ENCODE results near the gene LARGE1.

LARGE1 gene

GRCh38 chr22:33909911-33910310 lies 10.4 kb downstream of the LARGE1 start:
- DNase-seq: no peak

GRCh38 chr22:33909075-33909458 lies 11.2 kb downstream of the LARGE1 start:
- DNase-seq: no peak

GRCh38 chr22:33908171-33909074 lies 11.9 kb downstream of the LARGE1 start:
- no peak for DNase-seq

- no peak for DNase-seq
Observed at GRCh38 chr22:33906954-33907353, 13.3 kb downstream of the LARGE1 start.

- DNase-seq: no peak
Observed at GRCh38 chr22:33906475-33906874, 13.8 kb downstream of the LARGE1 start.

GRCh38 chr22:33903012-33903411 lies 17.3 kb downstream of the LARGE1 start:
- no peak for DNase-seq

GRCh38 chr22:33902073-33902472 lies 18.2 kb downstream of the LARGE1 start:
- DNase-seq: no peak

GRCh38 chr22:33898121-33898520 lies 22.2 kb downstream of the LARGE1 start:
- no peak for DNase-seq

- DNase-seq: no peak
Observed at GRCh38 chr22:33897448-33897835, 22.8 kb downstream of the LARGE1 start.

GRCh38 chr22:33896575-33897447 lies 23.5 kb downstream of the LARGE1 start:
- DNase-seq: no peak

GRCh38 chr22:33896154-33896553 lies 24.1 kb downstream of the LARGE1 start:
- DNase-seq: no peak

GRCh38 chr22:33895444-33895843 lies 24.8 kb downstream of the LARGE1 start:
- DNase-seq: no peak

- no peak for DNase-seq
Observed at GRCh38 chr22:33894515-33894914, 25.8 kb downstream of the LARGE1 start.

- DNase-seq: no peak
Observed at GRCh38 chr22:33894036-33894435, 26.2 kb downstream of the LARGE1 start.

GRCh38 chr22:33893512-33893911 lies 26.8 kb downstream of the LARGE1 start:
- no peak for DNase-seq

- DNase-seq: no peak
Observed at GRCh38 chr22:33891992-33892391, 28.3 kb downstream of the LARGE1 start.

- DNase-seq: no peak
Observed at GRCh38 chr22:33891455-33891854, 28.8 kb downstream of the LARGE1 start.

GRCh38 chr22:33889748-33890147 lies 30.5 kb downstream of the LARGE1 start:
- no peak for DNase-seq

GRCh38 chr22:33888821-33889220 lies 31.5 kb downstream of the LARGE1 start:
- DNase-seq: no peak

GRCh38 chr22:33887173-33887572 lies 33.1 kb downstream of the LARGE1 start:
- no peak for DNase-seq

- no peak for DNase-seq
Observed at GRCh38 chr22:33886696-33887095, 33.6 kb downstream of the LARGE1 start.

GRCh38 chr22:33884829-33885228 lies 35.4 kb downstream of the LARGE1 start:
- DNase-seq: no peak

GRCh38 chr22:33883961-33884808 lies 36.1 kb downstream of the LARGE1 start:
- no peak for DNase-seq
